OCI-LY1 (cell line): ENCODE data around the gene DIPK1C.

Experiments
- H2AFZ ChIP-seq: fragments of 200-600 bp; sonication (generic), shearing (Covaris generic); 2 replicates; pipeline ENCODE4 v1.6.0; 2014; ENCODE audit warnings: antibody characterized with exemption, mild to moderate bottlenecking, low read length
- H3F3A ChIP-seq: fragments of 200-600 bp; sonication (generic), shearing (Covaris generic); 2 replicates; pipeline ENCODE4 v1.6.0; 2014; ENCODE audit warnings: mild to moderate bottlenecking, antibody characterized with exemption, low read length, moderate library complexity; ENCODE audit not compliant: insufficient read depth
- H3K27ac ChIP-seq: fragments of 200-600 bp; sonication (generic); 2 replicates; pipeline ENCODE4 v1.5.1; 2014; ENCODE audit warnings: low read length, mixed run types, mild to moderate bottlenecking, low read depth; ENCODE audit not compliant: poor library complexity, severe bottlenecking
- H3K27me3 ChIP-seq: fragments of 200-600 bp; sonication (generic); 2 replicates; pipeline ENCODE4 v1.6.0; 2014; ENCODE audit warnings: antibody characterized with exemption, mild to moderate bottlenecking, low read length, moderate library complexity; ENCODE audit not compliant: insufficient read depth
- H3K36me3 ChIP-seq: fragments of 200-600 bp; sonication (generic); 2 replicates; pipeline ENCODE4 v1.6.1; 2014; ENCODE audit warnings: mild to moderate bottlenecking, antibody characterized with exemption, low read length, moderate library complexity, mixed read lengths; ENCODE audit not compliant: insufficient read depth
- H3K4me1 ChIP-seq: fragments of 200-600 bp; sonication (generic); 2 replicates; pipeline ENCODE4 v1.5.1; 2014; ENCODE audit warnings: mild to moderate bottlenecking, low read length, moderate library complexity; ENCODE audit not compliant: insufficient read depth, severe bottlenecking
- H3K4me2 ChIP-seq: fragments of 200-600 bp; sonication (generic), shearing (Covaris generic); 2 replicates; pipeline ENCODE4 v1.6.1; 2014; ENCODE audit warnings: low read length
- H3K4me3 ChIP-seq: fragments of 200-600 bp; sonication (generic); 2 replicates; pipeline ENCODE4 v1.5.1; 2014; ENCODE audit warnings: low read length, low read depth, mild to moderate bottlenecking, mixed read lengths; ENCODE audit not compliant: poor library complexity, severe bottlenecking
- H3K79me2 ChIP-seq: fragments of 200-600 bp; shearing (Covaris generic); 2 replicates; pipeline ENCODE4 v1.6.1; 2016; ENCODE audit warnings: mixed run types, low read length, mixed read lengths; ENCODE audit not compliant: insufficient read depth
- H3K9ac ChIP-seq: fragments of 200-600 bp; sonication (generic), shearing (Covaris generic); 2 replicates; pipeline ENCODE4 v1.6.1; 2014; ENCODE audit warnings: mild to moderate bottlenecking, low read length, mixed read lengths
- H3K9me2 ChIP-seq: fragments of 200-600 bp; sonication (generic), shearing (Covaris generic); 2 replicates; pipeline ENCODE4 v1.6.1; 2014; ENCODE audit warnings: low read depth, mild to moderate bottlenecking, low read length, mixed read lengths
- H3K9me3 ChIP-seq: fragments of 200-600 bp; shearing (Covaris generic); 2 replicates; pipeline ENCODE4 v1.6.1; 2014; ENCODE audit warnings: low read length, mixed read lengths
- H4K20me1 ChIP-seq: fragments of 200-600 bp; sonication (generic), shearing (Covaris generic); 2 replicates; pipeline ENCODE4 v1.6.0; 2016; ENCODE audit warnings: mild to moderate bottlenecking, low read length; ENCODE audit not compliant: insufficient read depth
- CTCF ChIP-seq: fragments of 200-600 bp; sonication (generic), shearing (Covaris generic); IDR thresholded peaks from 2 replicates; pipeline ENCODE4 v1.5.1; 2017; ENCODE audit warnings: mild to moderate bottlenecking, antibody characterized with exemption, low read length, moderate library complexity, mixed read lengths
- EZH2 ChIP-seq: fragments of 200-600 bp; sonication (generic), shearing (Covaris generic); IDR thresholded peaks from 2 replicates; pipeline ENCODE4 v1.8.0; 2017; ENCODE audit warnings: borderline replicate concordance, mixed run types, mild to moderate bottlenecking, antibody characterized with exemption, low read length, moderate library complexity, mixed read lengths

The DIPK1C gene

DNA sequence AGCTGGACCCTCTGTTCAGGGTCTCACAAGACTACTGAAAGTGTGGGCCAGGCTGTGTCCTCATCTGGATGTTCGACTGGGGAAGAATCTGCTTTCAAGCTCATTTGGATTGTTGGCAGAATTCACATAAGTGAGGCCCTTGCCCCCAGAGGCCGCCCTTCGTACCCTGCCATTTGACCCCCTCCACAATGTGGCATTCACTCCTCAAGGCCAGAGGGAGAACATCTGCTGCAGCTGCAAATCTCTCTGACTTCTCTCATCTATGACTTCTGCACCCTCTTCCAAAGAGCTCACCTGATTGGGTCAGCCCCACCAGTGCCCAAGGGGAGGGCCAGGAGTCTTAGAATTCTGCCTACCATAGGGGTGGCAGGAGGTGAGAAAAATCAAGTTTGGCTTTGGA is 35.2 kb upstream of the DIPK1C start:
- Histone ChIP-seq H3K9me3 (no peaks in the 10 kb centered on the region), H2AFZ (no peak overlapping the region), H3K27me3 (no peaks in the 10 kb centered on the region; the same call in 1 of the 2 replicates), H3F3A (0 out of 2 replicates have a peak, but pooled peaks cover 5% of the 10 kb centered on the region), H3K9ac (no peak overlapping the region), H3K4me2 (no peak overlapping the region), H3K36me3 (no peaks in the 10 kb centered on the region), H3K9me2 (no peaks in the 10 kb centered on the region), H3K4me3 (no peak overlapping the region), H3K4me1 (peaks cover 9% of the 10 kb centered on the region), H3K79me2 (no peaks in the 10 kb centered on the region), H4K20me1 (no peaks in the 10 kb centered on the region), H3K27ac (no peak overlapping the region)
- TF ChIP-seq EZH2 (no peak), CTCF (no peak)

GRCh38 chr18:74489676-74490075 is 32.6 kb upstream of the DIPK1C start:
- Histone ChIP-seq H3K27me3 (no peaks in the 10 kb centered on the region; the same call in 1 of the 2 replicates), H3K4me3 (no peak overlapping the region), H2AFZ (no peak overlapping the region), H3K4me1 (no peaks in the 10 kb centered on the region), H3K9ac (no peak overlapping the region), H3F3A (0 out of 2 replicates have a peak, but pooled peaks cover 5% of the 10 kb centered on the region), H3K27ac (no peak overlapping the region), H3K9me2 (no peaks in the 10 kb centered on the region), H4K20me1 (no peaks in the 10 kb centered on the region), H3K36me3 (no peaks in the 10 kb centered on the region), H3K79me2 (no peaks in the 10 kb centered on the region), H3K4me2 (no peak overlapping the region), H3K9me3 (no peaks in the 10 kb centered on the region)
- no peak for TF ChIP-seq EZH2
- TF ChIP-seq CTCF = no peak

DNA sequence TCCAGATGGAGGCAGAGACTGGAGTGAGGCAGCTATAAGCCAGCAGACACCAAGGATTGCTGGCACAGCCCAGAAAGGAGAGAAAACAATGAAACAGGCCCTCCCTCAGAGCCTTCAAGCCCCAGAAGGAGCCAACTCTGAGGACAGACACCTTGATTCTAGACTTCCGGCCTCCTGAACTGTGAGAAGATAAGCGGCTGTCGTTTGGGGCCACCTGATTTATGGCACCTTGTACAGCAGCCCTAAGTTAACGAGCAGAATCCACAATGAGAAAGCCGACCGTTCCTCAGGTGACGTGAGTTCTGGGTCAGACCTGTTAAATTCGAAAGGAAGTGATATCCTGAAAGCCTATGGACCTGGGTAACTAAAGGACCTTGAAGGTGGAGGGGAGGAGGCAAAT is 31.8 kb upstream of the DIPK1C start:
- Histone ChIP-seq H3K9ac (no peak overlapping the region), H3K27ac (no peak overlapping the region), H2AFZ (no peak overlapping the region), H3K9me2 (no peaks in the 10 kb centered on the region), H3K4me2 (no peak overlapping the region), H4K20me1 (no peaks in the 10 kb centered on the region), H3F3A (no peaks in the 10 kb centered on the region), H3K27me3 (no peaks in the 10 kb centered on the region; the same call in 1 of the 2 replicates), H3K4me3 (no peak overlapping the region), H3K4me1 (no peaks in the 10 kb centered on the region), H3K9me3 (no peaks in the 10 kb centered on the region), H3K79me2 (no peaks in the 10 kb centered on the region), H3K36me3 (no peaks in the 10 kb centered on the region)
- TF ChIP-seq EZH2 (no peak), CTCF (no peak)
